Activated naive CD8-positive, alpha-beta T cell treated with anti-CD3 and anti-CD28 coated beads for 36 hours (primary cell): Measurements from ENCODE around the gene CD34. TPM values are rescaled to one million over a fixed set of nuclear protein-coding genes. Genes with fewer than 3 reads are reported as not detected.

Experiments used
- DNase-seq: peaks from one replicate; pipeline ENCODE4 v3.0.0; 2021
- H3K27ac Mint-ChIP-seq: one replicate; pipeline ENCODE4 v1.8.0; 2022; ENCODE audit warnings: mild to moderate bottlenecking, moderate library complexity, mixed read lengths
- H3K27me3 Mint-ChIP-seq: one replicate; pipeline ENCODE4 v1.8.0; 2022; ENCODE audit warnings: mild to moderate bottlenecking, mixed read lengths
- H3K36me3 Mint-ChIP-seq: one replicate; pipeline ENCODE4 v1.8.0; 2021; ENCODE audit warnings: mild to moderate bottlenecking, mixed read lengths
- H3K4me1 Mint-ChIP-seq: one replicate; pipeline ENCODE4 v1.8.0; 2021; ENCODE audit warnings: mixed read lengths
- H3K4me3 Mint-ChIP-seq: one replicate; pipeline ENCODE4 v1.8.0; 2022; ENCODE audit warnings: mild to moderate bottlenecking, moderate library complexity, mixed read lengths
- H3K9me3 Mint-ChIP-seq: one replicate; pipeline ENCODE4 v1.8.0; 2022; ENCODE audit warnings: mixed read lengths
- total RNA-seq, 2 experiments: library from RNA; stranded (reverse); gene quantifications; one replicate each; pipeline ENCODE4 v1.2.3, GENCODE V29; 2021

CD34 gene, protein sequence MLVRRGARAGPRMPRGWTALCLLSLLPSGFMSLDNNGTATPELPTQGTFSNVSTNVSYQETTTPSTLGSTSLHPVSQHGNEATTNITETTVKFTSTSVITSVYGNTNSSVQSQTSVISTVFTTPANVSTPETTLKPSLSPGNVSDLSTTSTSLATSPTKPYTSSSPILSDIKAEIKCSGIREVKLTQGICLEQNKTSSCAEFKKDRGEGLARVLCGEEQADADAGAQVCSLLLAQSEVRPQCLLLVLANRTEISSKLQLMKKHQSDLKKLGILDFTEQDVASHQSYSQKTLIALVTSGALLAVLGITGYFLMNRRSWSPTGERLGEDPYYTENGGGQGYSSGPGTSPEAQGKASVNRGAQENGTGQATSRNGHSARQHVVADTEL
- total RNA-seq = under 1 TPM in 1 of 2 experiments, not detected in 1; 0.02 TPM

DNA sequence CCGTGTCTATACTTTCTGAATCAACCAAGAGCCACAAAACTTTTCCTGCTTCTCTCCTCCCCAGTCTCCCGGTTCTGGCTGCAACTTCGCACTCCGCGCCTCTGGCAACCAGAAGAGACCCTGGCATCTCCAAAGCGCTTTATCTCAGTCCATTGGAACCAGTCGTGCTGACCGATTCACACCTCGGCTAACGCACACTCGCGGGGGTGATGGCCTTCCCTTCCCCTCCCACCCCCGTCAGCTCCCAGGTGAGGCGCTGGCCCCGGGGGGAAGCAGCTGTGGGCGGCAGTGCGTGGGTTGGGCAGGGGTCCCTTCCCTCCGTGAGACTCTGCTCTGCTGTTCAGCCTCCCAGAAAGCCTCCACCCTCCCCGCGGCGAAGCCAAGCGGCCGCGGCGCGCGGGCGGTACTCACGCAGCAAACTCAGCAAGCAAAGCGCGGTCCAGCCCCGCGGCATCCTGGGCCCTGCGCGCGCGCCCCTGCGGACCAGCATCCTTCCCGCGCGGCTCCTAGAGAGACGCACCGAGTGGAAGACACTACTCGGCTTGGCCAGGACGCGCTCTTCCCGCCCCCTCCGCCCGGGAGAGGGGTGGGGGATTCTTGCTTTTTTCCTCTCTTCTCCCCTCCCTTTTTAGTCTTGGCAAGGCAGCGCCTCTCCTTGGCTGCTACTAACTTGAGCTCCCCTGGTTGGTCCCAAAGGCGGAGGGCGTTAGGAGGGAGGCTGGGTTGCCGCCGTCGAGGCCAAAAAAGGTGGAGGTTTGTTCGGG is at the start of gene CD34:
Gene CD34 (minus strand): TSS at position 535 of the 764 bp plus-strand sequence. CDS start 45 bp downstream, at position 490.
- H3K4me1 Mint-ChIP-seq = peaks cover 14% of the 10 kb centered on the region
- H3K4me3 Mint-ChIP-seq = peak within 1 kb of the TSS; percentile 63
- no peak within 1 kb of the TSS for H3K27ac Mint-ChIP-seq
- H3K9me3 Mint-ChIP-seq = no peaks in the 10 kb centered on the region
- H3K27me3 Mint-ChIP-seq = peaks cover 61% of the 10 kb centered on the region
- no peaks in the 10 kb centered on the region for H3K36me3 Mint-ChIP-seq
- peak; percentile 47 for DNase-seq

GRCh38 chr1:207960346-207960745 is 49.4 kb upstream of the CD34 start:
- H3K27ac Mint-ChIP-seq = no peak overlapping the region
- H3K27me3 Mint-ChIP-seq = peaks cover 50% of the 10 kb centered on the region
- DNase-seq = no peak
- H3K4me1 Mint-ChIP-seq = peaks cover 7% of the 10 kb centered on the region
- H3K4me3 Mint-ChIP-seq = no peak overlapping the region
- no peaks in the 10 kb centered on the region for H3K36me3 Mint-ChIP-seq
- no peaks in the 10 kb centered on the region for H3K9me3 Mint-ChIP-seq

- Mint-ChIP-seq H3K4me3 (peak overlapping the region; percentile 67), H3K27ac (no peak overlapping the region), H3K27me3 (peaks cover 52% of the 10 kb centered on the region), H3K9me3 (no peaks in the 10 kb centered on the region), H3K4me1 (peaks cover 7% of the 10 kb centered on the region), H3K36me3 (no peaks in the 10 kb centered on the region)
- no peak for DNase-seq
These were observed 49.0 kb upstream of the CD34 start for GRCh38 chr1:207959910-207960309.

DNA sequence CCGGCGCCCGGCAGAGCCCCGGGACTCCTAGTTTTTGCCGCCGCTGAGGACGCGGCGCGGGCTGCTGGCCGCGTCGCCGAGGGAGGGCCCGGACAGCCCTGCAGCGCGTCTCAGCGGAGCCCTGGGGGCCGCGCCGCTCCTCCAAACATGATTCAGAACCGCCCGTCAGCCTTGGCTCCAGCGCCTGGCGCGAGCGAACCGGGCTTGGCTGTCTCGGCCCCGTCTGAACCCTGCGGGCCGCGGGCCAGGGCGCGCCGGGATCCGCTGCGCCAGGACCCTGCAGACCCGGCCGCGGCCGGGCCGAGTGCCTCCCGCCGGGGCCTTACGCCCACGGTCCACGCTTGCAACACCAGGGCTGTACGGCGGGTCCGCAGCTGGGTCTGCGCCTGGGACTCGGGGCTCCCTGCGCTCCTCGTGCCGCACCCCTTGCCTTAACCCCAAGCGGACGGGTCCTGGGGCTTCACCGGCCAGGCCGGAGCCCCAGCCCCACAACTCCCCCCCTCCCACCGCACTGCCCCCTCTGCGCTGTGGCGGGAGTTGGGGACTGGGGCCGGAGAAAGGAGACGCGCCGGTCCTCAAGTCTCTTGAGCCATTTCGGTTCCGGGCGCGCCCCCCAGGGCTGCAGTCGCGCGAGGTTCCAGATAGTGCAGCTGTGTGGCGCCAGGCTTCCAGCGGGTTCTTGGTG is 48.4 kb upstream of the CD34 start:
- peak; percentile 36 for DNase-seq
- Mint-ChIP-seq H3K9me3 (no peaks in the 10 kb centered on the region), H3K4me1 (peaks cover 4% of the 10 kb centered on the region), H3K27ac (no peak overlapping the region), H3K36me3 (no peaks in the 10 kb centered on the region), H3K4me3 (peak overlapping the region; percentile 67), H3K27me3 (peaks cover 54% of the 10 kb centered on the region)

GRCh38 chr1:207958376-207959139 is 47.6 kb upstream of the CD34 start:
- Mint-ChIP-seq H3K9me3 (no peaks in the 10 kb centered on the region), H3K27me3 (peaks cover 54% of the 10 kb centered on the region), H3K36me3 (no peaks in the 10 kb centered on the region)

DNA sequence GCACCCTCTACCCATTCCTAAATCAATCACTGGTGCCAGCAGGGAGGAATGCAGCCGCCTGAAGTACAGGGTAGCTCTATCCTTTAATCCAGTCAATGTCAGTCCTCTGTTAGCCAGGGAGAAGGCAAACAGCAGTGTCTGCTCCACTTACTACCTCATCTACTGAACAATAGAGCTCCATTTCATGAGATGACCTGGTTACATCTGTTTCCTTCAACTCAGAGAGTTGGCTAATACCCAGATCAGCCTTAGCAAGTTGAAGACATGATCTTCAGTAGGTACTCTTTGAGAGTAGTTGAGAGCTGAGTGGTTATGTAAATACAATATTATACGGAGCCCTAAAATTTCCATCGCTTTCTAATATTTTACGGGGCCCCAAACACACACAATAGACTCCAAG is 46.1 kb upstream of the CD34 start:
- no peak overlapping the region for H3K4me3 Mint-ChIP-seq
- H3K27me3 Mint-ChIP-seq = peaks cover 50% of the 10 kb centered on the region

More at GRCh38 chr1:207958376-207959139, 47.6 kb upstream of the CD34 start:
- Mint-ChIP-seq H3K27ac (no peak overlapping the region), H3K4me1 (peaks cover 3% of the 10 kb centered on the region), H3K4me3 (peak overlapping the region; percentile 19)
- no peak for DNase-seq

GRCh38 chr1:207954104-207954503 is 43.2 kb upstream of the CD34 start:
- no peak for DNase-seq
- H3K4me3 Mint-ChIP-seq = no peak overlapping the region
- peaks cover 31% of the 10 kb centered on the region for H3K27me3 Mint-ChIP-seq
- H3K4me1 Mint-ChIP-seq = no peaks in the 10 kb centered on the region
- no peak overlapping the region for H3K27ac Mint-ChIP-seq
- H3K9me3 Mint-ChIP-seq = no peaks in the 10 kb centered on the region
- H3K36me3 Mint-ChIP-seq = no peaks in the 10 kb centered on the region

More for the DNA sequence above, 46.1 kb upstream of the CD34 start:
- DNase-seq = no peak
- Mint-ChIP-seq H3K27ac (no peak overlapping the region), H3K9me3 (no peaks in the 10 kb centered on the region), H3K36me3 (no peaks in the 10 kb centered on the region), H3K4me1 (no peaks in the 10 kb centered on the region)

GRCh38 chr1:207952617-207953542 is 42.0 kb upstream of the CD34 start:
- Mint-ChIP-seq H3K4me3 (no peak overlapping the region), H3K36me3 (no peaks in the 10 kb centered on the region), H3K9me3 (no peaks in the 10 kb centered on the region), H3K27me3 (peaks cover 20% of the 10 kb centered on the region), H3K4me1 (no peaks in the 10 kb centered on the region), H3K27ac (no peak overlapping the region)
- no peak for DNase-seq

DNA sequence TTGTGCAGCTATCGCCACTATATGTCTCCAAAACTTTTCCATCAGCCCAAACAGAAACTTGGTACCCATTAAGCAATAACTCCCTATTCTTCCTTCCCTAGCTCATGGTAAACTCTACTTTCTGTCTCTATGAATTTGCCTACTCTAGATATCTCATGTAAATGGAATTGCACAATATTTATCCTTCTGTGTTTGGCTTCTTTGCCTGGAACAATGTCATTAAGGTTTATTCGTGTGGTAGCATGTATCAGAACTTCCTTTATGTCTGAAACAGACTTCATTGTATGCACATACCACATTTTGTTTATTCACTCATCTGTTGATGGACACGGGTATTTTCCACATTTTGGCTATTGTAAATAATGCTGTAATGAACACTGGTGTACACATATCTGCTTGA is 40.7 kb upstream of the CD34 start:
- H3K4me3 Mint-ChIP-seq = no peak overlapping the region
- DNase-seq = no peak
- no peak overlapping the region for H3K27ac Mint-ChIP-seq
- no peaks in the 10 kb centered on the region for H3K36me3 Mint-ChIP-seq
- H3K4me1 Mint-ChIP-seq = no peaks in the 10 kb centered on the region
- peaks cover 16% of the 10 kb centered on the region for H3K27me3 Mint-ChIP-seq
- no peaks in the 10 kb centered on the region for H3K9me3 Mint-ChIP-seq

DNA sequence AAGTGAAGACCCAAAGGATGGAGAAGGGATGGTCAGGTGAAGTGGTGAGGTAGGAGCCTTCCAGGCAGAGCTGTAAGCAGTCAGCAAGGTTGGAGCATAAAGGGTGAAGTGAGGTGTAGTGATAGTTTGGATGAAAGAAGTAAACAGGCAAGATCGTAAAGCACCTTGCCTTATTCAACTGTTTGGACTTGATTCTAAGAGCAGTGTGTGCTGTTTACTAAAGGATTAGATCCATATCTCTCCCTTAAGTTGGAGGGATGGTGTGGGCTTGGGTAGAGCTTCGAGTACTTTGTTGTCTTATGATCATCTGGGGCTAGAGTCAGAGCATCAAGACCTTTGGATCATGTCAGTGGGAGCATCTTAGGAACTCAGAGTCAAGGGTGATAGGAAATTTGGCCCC is 39.8 kb upstream of the CD34 start:
- Mint-ChIP-seq H3K4me3 (no peak overlapping the region), H3K36me3 (no peaks in the 10 kb centered on the region), H3K27me3 (peaks cover 9% of the 10 kb centered on the region), H3K4me1 (no peaks in the 10 kb centered on the region), H3K9me3 (no peaks in the 10 kb centered on the region), H3K27ac (no peak overlapping the region)
- no peak for DNase-seq

GRCh38 chr1:207949571-207950195 is 38.8 kb upstream of the CD34 start:
- DNase-seq = no peak
- Mint-ChIP-seq H3K4me3 (no peak overlapping the region), H3K4me1 (no peaks in the 10 kb centered on the region)

GRCh38 chr1:207948536-207949250 is 37.8 kb upstream of the CD34 start:
- Mint-ChIP-seq H3K9me3 (no peaks in the 10 kb centered on the region), H3K4me1 (no peaks in the 10 kb centered on the region), H3K27ac (no peak overlapping the region), H3K36me3 (no peaks in the 10 kb centered on the region), H3K27me3 (peaks cover 5% of the 10 kb centered on the region), H3K4me3 (no peak overlapping the region)
- DNase-seq = no peak

More at GRCh38 chr1:207949571-207950195, 38.8 kb upstream of the CD34 start:
- Mint-ChIP-seq H3K36me3 (no peaks in the 10 kb centered on the region), H3K27ac (no peak overlapping the region), H3K9me3 (no peaks in the 10 kb centered on the region), H3K27me3 (peaks cover 5% of the 10 kb centered on the region)

DNA sequence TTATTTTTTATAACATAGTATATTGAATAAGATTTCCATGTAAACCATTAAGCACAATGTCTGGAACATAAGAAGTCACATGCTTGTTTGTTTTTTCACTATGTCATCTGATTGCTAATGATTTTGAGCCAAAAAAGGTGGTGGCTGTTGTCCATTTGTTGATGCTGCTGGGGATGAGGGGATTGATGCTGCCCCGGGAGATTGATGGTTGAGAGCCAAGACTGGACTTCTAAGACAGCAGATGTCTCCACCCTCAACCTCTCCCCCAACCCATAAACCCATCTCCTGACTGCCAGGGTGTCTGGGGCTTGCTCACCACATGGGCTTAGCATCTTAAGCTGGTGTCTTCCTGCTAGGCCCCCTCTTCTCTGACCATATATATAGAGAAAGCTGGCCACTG is 35.8 kb upstream of the CD34 start:
- H3K27ac Mint-ChIP-seq = no peak overlapping the region
- H3K27me3 Mint-ChIP-seq = peaks cover 22% of the 10 kb centered on the region

More for the DNA sequence above, 35.8 kb upstream of the CD34 start:
- Mint-ChIP-seq H3K4me1 (no peaks in the 10 kb centered on the region), H3K36me3 (no peaks in the 10 kb centered on the region), H3K4me3 (no peak overlapping the region), H3K9me3 (no peaks in the 10 kb centered on the region)
- no peak for DNase-seq
